Hepatocyte (in vitro differentiated cells): ENCODE data around the gene PARP8.

ENCODE experiments used
- EZH2 ChIP-seq: fragments of 200-600 bp; sonication (generic); IDR thresholded peaks from 2 replicates; pipeline ENCODE4 v1.6.1; 2016; ENCODE audit warnings: antibody characterized with exemption, mild to moderate bottlenecking, borderline replicate concordance
- EZH2phosphoT487 ChIP-seq: fragments of 200-600 bp; sonication (generic); IDR thresholded peaks from one replicate; pipeline ENCODE4 v1.6.1; 2018; ENCODE audit warnings: antibody characterized with exemption, mild to moderate bottlenecking, low read depth, moderate library complexity; ENCODE audit not compliant: unreplicated experiment, severe bottlenecking
- TF ChIP-seq, protein P1 (sequence below): fragments of 200-600 bp; sonication (generic); IDR thresholded peaks from 2 replicates; pipeline ENCODE4 v1.5.1; 2016; ENCODE audit warnings: antibody characterized with exemption, mild to moderate bottlenecking; ENCODE audit not compliant: poor library complexity

DNA sequence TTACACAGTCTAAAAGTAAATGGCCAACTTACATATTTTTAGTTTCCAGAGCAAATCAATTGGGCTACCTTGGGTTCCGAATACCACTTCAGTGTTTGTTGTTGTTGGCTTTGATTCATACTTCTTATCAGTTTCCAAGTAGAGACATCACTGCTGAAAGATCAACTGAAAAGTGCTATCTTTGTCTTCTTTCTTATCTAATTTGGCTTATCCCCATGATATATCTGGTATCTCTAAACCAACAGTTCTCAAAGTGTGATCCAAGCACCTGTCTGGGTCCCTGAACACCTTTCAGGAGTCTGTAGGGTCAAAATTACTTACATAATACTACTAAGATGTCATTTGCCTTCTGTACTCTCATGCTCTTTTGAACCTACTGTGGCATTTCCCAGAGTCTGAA, 200.0 kb downstream of the PARP8 start:
- TF ChIP-seq, protein P1, sequence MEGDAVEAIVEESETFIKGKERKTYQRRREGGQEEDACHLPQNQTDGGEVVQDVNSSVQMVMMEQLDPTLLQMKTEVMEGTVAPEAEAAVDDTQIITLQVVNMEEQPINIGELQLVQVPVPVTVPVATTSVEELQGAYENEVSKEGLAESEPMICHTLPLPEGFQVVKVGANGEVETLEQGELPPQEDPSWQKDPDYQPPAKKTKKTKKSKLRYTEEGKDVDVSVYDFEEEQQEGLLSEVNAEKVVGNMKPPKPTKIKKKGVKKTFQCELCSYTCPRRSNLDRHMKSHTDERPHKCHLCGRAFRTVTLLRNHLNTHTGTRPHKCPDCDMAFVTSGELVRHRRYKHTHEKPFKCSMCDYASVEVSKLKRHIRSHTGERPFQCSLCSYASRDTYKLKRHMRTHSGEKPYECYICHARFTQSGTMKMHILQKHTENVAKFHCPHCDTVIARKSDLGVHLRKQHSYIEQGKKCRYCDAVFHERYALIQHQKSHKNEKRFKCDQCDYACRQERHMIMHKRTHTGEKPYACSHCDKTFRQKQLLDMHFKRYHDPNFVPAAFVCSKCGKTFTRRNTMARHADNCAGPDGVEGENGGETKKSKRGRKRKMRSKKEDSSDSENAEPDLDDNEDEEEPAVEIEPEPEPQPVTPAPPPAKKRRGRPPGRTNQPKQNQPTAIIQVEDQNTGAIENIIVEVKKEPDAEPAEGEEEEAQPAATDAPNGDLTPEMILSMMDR, result no peak
- no peak for TF ChIP-seq EZH2
- no peak for TF ChIP-seq EZH2phosphoT487
